Smooth muscle cell (in vitro differentiated cells): ENCODE measurements around the gene ZCCHC17. TPM values are rescaled to one million over a fixed set of nuclear protein-coding genes. Genes with fewer than 3 reads are reported as not detected.

Experiments
- DNase-seq: peaks from one replicate; lab custom pipeline; 2025; ENCODE audit not compliant: unreplicated experiment; lab: John Stamatoyannopoulos, UW
- H2AFZ ChIP-seq: fragments of 200-600 bp; sonication (generic); 2 replicates; pipeline ENCODE4 v1.6.0; 2016; ENCODE audit warnings: antibody characterized with exemption, low read depth, mild to moderate bottlenecking
- H3F3A ChIP-seq: fragments of 200-600 bp; sonication (generic); 2 replicates; pipeline ENCODE4 v1.6.0; 2017; ENCODE audit warnings: antibody characterized with exemption, low read depth
- H3K27ac ChIP-seq: fragments of 200-600 bp; sonication (generic); 2 replicates; pipeline ENCODE4 v1.5.1; 2016; ENCODE audit warnings: low read depth, mild to moderate bottlenecking
- H3K27me3 ChIP-seq: fragments of 200-600 bp; sonication (generic); 2 replicates; pipeline ENCODE4 v1.6.1; 2016; ENCODE audit warnings: low read depth, mild to moderate bottlenecking
- H3K36me3 ChIP-seq: fragments of 200-600 bp; sonication (generic); 2 replicates; pipeline ENCODE4 v1.5.1; 2016; ENCODE audit warnings: low read depth
- H3K4me1 ChIP-seq: fragments of 200-600 bp; sonication (generic); 2 replicates; pipeline ENCODE4 v1.5.1; 2016; ENCODE audit warnings: low read depth
- H3K4me2 ChIP-seq: fragments of 200-600 bp; sonication (generic); 2 replicates; pipeline ENCODE4 v1.6.0; 2016; ENCODE audit warnings: mild to moderate bottlenecking
- H3K4me3 ChIP-seq: fragments of 200-600 bp; sonication (generic); 2 replicates; pipeline ENCODE4 v1.5.1; 2016; ENCODE audit warnings: mild to moderate bottlenecking
- H3K79me2 ChIP-seq: fragments of 200-600 bp; sonication (generic); 2 replicates; pipeline ENCODE4 v1.6.0; 2016; ENCODE audit warnings: low read depth, mild to moderate bottlenecking
- H3K9ac ChIP-seq: fragments of 200-600 bp; sonication (generic); 2 replicates; pipeline ENCODE4 v1.6.0; 2016; ENCODE audit warnings: low read depth
- H3K9me3 ChIP-seq: fragments of 200-600 bp; sonication (generic); replicated peaks from 2 replicates; pipeline ENCODE4 v1.5.1; 2016; ENCODE audit warnings: low read depth
- H4K20me1 ChIP-seq: fragments of 200-600 bp; sonication (generic); 2 replicates; pipeline ENCODE4 v1.6.0; 2016; ENCODE audit warnings: low read depth
- CTCF ChIP-seq: fragments of 200-600 bp; sonication (generic); IDR thresholded peaks from 2 replicates; pipeline ENCODE4 v1.5.1; 2017; ENCODE audit warnings: borderline replicate concordance, mild to moderate bottlenecking, antibody characterized with exemption; ENCODE audit not compliant: insufficient read depth, poor library complexity, severe bottlenecking
- WGBS: methylation state at CpG from one replicate; pipeline ENCODE4 v1.1.7; 2016; ENCODE audit warnings: low lambda C conversion rate; 5-methylcytosine and 5-hydroxymethylcytosine counted together
- polyA plus RNA-seq: library from polyadenylated mRNA; unstranded; fragments of >200 nt; fragmentation: Nextera tagmentation; extraction: Ambion mirVana; gene quantifications from 2 replicates; pipeline ENCODE4 v1.2.1, GENCODE V29; 2016
- total RNA-seq: library from RNA; depleted of rRNA; stranded (reverse); fragments of >200 nt; gene quantifications from 2 replicates; pipeline ENCODE4 v1.2.3, GENCODE V29; 2014

ZCCHC17 gene
- total RNA-seq (34.2 and 44.7 TPM in 2 replicates), polyA plus RNA-seq (47.3 and 50.9 TPM in 2 replicates)

DNA sequence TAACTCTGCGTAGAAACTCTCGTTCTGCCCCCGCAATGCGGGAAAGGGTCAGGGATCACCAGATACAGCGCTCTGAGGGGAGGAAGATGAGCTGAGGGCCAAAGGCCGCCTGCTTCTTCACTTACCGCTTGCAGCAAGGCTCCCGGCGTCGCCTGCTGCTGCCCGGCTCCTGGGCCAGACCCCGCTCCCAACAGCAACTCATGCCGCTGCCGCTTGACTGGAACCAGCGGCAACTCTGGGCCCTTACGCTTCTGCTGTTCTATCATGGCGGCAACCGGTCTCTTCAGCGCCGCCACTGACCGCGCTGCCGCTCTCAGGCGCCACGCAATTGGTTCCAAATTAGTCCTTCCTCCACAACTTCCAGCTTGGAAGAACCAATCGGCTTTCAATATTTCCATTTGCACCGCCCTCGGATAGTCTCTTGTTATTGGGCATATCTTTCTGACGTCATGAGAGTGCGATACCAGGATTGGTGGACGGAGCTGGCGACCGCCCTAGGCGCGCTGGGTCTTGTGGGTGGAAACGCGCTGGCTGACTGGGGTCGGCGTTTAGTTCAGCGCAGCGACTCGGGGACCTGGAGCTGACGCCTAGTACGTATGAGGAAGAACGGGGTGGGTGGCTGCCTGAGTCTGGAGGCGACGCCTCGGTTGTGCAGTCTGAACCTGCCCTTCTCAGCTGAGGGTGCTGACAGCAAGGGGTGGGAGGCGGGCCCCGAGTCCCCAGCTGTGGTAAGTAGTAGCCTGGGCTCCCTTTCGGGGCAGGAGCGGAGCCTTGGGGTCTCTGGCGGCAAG is at the start of gene ZCCHC17, which contains the start of gene SNRNP40:
TSS of gene ZCCHC17 (plus strand) at position 547 of the 791 bp plus-strand sequence. CDS start 13,067 bp downstream, outside the sequence.
TSS of gene SNRNP40 (minus strand) at position 303 of the 791 bp plus-strand sequence. CDS start at position 266, 37 bp downstream.
- Histone ChIP-seq H3K9me3 (no peaks in the 10 kb centered on the region), H4K20me1 (peaks cover 34% of the 10 kb centered on the region), H3K27me3 (no peaks in the 10 kb centered on the region), H3K4me1 (peaks cover 14% of the 10 kb centered on the region), H3K27ac (peak within 1 kb of the TSS; percentile 92), H3F3A (no peaks in the 10 kb centered on the region), H3K4me3 (peak within 1 kb of the TSS; percentile 63), H3K4me2 (peak within 1 kb of the TSS; percentile 89), H3K36me3 (peaks cover 6% of the 10 kb centered on the region), H3K79me2 (peaks cover 62% of the 10 kb centered on the region), H3K9ac (peak within 1 kb of the TSS; percentile 92), H2AFZ (peak within 1 kb of the TSS; percentile 85)
- peak; percentile 76 for DNase-seq
- TF ChIP-seq CTCF, result no peak
- under 1% methylated on average over 49 of the region's 53 CpGs for WGBS

- no peak overlapping the region for H3K4me2 ChIP-seq
- no peak for DNase-seq
- H3K79me2 ChIP-seq, result no peaks in the 10 kb centered on the region
- no peaks in the 10 kb centered on the region for H3K27me3 ChIP-seq
- no peak overlapping the region for H3K27ac ChIP-seq
- TF ChIP-seq CTCF, result no peak
- H3F3A ChIP-seq, result no peaks in the 10 kb centered on the region
- H3K9ac ChIP-seq, result no peak overlapping the region
- H3K36me3 ChIP-seq, result no peaks in the 10 kb centered on the region
- H3K9me3 ChIP-seq, result no peaks in the 10 kb centered on the region
- H3K4me3 ChIP-seq, result no peak overlapping the region
- 85% methylated on average over 4 of the region's 4 CpGs for WGBS
- no peaks in the 10 kb centered on the region for H3K4me1 ChIP-seq
- H2AFZ ChIP-seq, result no peak overlapping the region
- H4K20me1 ChIP-seq, result no peaks in the 10 kb centered on the region
Measured at GRCh38 chr1:31248276-31248675, 48.6 kb upstream of the ZCCHC17 start.

DNA sequence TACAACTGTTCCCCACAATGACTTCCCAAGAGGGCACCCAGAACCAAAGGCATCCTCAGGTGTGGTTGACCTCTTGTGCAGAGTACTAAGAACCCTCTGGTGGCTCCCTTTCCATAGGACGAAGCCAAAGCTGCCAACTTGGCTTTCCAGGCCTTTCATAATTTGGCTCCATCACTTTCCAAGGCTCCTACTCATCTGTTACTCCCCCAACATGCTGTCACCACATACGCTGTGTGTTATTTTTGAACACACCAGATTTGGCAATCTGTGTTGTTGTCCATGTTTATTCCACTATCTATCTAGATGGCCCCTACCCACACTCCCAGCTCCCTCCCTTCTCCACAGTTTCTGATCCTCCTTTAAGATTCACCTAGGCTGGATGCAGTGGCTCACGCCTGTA is 47.0 kb upstream of the ZCCHC17 start:
- H3K36me3 ChIP-seq, result no peaks in the 10 kb centered on the region
- TF ChIP-seq CTCF, result no peak
- H4K20me1 ChIP-seq, result no peaks in the 10 kb centered on the region
- no peak overlapping the region for H2AFZ ChIP-seq
- 93% methylated on average over 3 of the region's 3 CpGs for WGBS
- H3K79me2 ChIP-seq, result no peaks in the 10 kb centered on the region
- H3K4me3 ChIP-seq, result no peak overlapping the region
- no peak overlapping the region for H3K27ac ChIP-seq
- no peak overlapping the region for H3K4me2 ChIP-seq
- DNase-seq, result no peak
- no peaks in the 10 kb centered on the region for H3K9me3 ChIP-seq
- no peaks in the 10 kb centered on the region for H3K4me1 ChIP-seq
- H3F3A ChIP-seq, result no peaks in the 10 kb centered on the region
- H3K27me3 ChIP-seq, result no peaks in the 10 kb centered on the region
- no peak overlapping the region for H3K9ac ChIP-seq
